ENCODE measurements around the gene CERS3.

DNA sequence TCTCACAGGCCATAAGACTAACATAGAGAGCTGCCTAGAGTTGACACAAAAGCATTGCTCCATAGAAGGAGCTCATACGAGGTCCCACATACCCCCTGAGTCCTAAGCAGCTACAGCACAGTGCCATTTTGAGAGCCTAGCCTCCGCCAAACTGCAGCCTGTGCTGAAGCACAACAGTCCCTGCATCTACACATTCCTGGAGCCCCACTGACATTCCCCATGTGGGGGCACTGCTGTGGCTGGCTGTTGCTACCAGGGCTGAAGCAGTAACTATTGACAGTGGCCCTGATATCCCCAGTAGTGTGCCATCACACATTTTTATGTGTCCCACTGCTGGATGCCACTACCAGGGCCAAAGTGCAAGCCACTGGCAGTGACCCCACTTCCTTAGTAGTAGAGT lies 80.3 kb downstream of the CERS3 start:
- TF ChIP-seq, protein P1, sequence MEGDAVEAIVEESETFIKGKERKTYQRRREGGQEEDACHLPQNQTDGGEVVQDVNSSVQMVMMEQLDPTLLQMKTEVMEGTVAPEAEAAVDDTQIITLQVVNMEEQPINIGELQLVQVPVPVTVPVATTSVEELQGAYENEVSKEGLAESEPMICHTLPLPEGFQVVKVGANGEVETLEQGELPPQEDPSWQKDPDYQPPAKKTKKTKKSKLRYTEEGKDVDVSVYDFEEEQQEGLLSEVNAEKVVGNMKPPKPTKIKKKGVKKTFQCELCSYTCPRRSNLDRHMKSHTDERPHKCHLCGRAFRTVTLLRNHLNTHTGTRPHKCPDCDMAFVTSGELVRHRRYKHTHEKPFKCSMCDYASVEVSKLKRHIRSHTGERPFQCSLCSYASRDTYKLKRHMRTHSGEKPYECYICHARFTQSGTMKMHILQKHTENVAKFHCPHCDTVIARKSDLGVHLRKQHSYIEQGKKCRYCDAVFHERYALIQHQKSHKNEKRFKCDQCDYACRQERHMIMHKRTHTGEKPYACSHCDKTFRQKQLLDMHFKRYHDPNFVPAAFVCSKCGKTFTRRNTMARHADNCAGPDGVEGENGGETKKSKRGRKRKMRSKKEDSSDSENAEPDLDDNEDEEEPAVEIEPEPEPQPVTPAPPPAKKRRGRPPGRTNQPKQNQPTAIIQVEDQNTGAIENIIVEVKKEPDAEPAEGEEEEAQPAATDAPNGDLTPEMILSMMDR (conservative IDR thresholded peaks at IDR 0.05; ENCODE audit: low read depth, low read length): no peak
- TF ChIP-seq FOS (IDR thresholded peaks at IDR 0.05; ENCODE audit: low read depth, low read length) (no peak), POLR2A (IDR thresholded peaks at IDR 0.05; ENCODE audit: low read depth, low read length) (no peak), RFX5 (IDR thresholded peaks at IDR 0.05; ENCODE audit: low read depth, low read length) (no peak), RCOR1 (IDR thresholded peaks at IDR 0.05; ENCODE audit: insufficient replicate concordance, low read length) (no peak), BHLHE40 (IDR thresholded peaks at IDR 0.05; ENCODE audit: low read depth, low read length) (no peak), MAZ (IDR thresholded peaks at IDR 0.05; ENCODE audit: borderline replicate concordance, low read depth, low read length) (no peak), MAFK (IDR thresholded peaks at IDR 0.05; ENCODE audit: low read depth, low read length) (no peak)
- TF ChIP-seq, protein P2, sequence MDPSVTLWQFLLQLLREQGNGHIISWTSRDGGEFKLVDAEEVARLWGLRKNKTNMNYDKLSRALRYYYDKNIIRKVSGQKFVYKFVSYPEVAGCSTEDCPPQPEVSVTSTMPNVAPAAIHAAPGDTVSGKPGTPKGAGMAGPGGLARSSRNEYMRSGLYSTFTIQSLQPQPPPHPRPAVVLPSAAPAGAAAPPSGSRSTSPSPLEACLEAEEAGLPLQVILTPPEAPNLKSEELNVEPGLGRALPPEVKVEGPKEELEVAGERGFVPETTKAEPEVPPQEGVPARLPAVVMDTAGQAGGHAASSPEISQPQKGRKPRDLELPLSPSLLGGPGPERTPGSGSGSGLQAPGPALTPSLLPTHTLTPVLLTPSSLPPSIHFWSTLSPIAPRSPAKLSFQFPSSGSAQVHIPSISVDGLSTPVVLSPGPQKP (IDR thresholded peaks at IDR 0.05; ENCODE audit: borderline replicate concordance, low read depth, low read length): no peak
- TF ChIP-seq, protein P3, sequence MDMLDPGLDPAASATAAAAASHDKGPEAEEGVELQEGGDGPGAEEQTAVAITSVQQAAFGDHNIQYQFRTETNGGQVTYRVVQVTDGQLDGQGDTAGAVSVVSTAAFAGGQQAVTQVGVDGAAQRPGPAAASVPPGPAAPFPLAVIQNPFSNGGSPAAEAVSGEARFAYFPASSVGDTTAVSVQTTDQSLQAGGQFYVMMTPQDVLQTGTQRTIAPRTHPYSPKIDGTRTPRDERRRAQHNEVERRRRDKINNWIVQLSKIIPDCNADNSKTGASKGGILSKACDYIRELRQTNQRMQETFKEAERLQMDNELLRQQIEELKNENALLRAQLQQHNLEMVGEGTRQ (IDR thresholded peaks at IDR 0.05; ENCODE audit: low read depth, low read length): no peak
